Keratinocyte (primary cell): ENCODE measurements around the gene SLU7. TPM values are rescaled to one million over a fixed set of nuclear protein-coding genes. Genes with fewer than 3 reads are reported as not detected.

ENCODE experiments used
- DNase-seq: peaks from one replicate; pipeline ENCODE4 v3.0.0-alpha.2; 2011; ENCODE audit warnings: low read depth, missing footprints, low spot score
- FAIRE-seq: peaks from 2 replicates; lab custom pipeline; 2011; peaks lifted over from hg19 to GRCh38; lab: Jason Lieb, UNC
- H2AFZ ChIP-seq: 2 replicates; pipeline ENCODE4 v1.6.0; 2012; ENCODE audit warnings: low read length, control low read depth, inconsistent platforms; ENCODE audit not compliant: control insufficient read depth
- H3K27ac ChIP-seq: 2 replicates; pipeline ENCODE4 v1.5.1; 2011; ENCODE audit warnings: low read length; ENCODE audit not compliant: control insufficient read depth, insufficient read depth
- H3K27me3 ChIP-seq: 3 replicates; pipeline ENCODE4 v1.6.0; 2011; ENCODE audit warnings: low read length; ENCODE audit not compliant: control insufficient read depth, insufficient read depth; ENCODE audit errors: extremely low read depth
- H3K36me3 ChIP-seq, 2 experiments: 2 replicates in 1 of 2; 3 replicates in 1 of 2; pipeline ENCODE4 v1.5.1; 2011; ENCODE audit warnings: low read length in 2 of 2, mild to moderate bottlenecking in 1 of 2; ENCODE audit not compliant: control insufficient read depth in 2 of 2, insufficient read depth in 2 of 2; ENCODE audit errors: extremely low read depth in 1 of 2
- H3K4me1 ChIP-seq: 3 replicates; pipeline ENCODE4 v1.5.1; 2011; ENCODE audit warnings: low read length; ENCODE audit not compliant: control insufficient read depth, insufficient read depth; ENCODE audit errors: extremely low read depth
- H3K4me2 ChIP-seq: 3 replicates; pipeline ENCODE4 v1.6.0; 2011; ENCODE audit warnings: low read depth, low read length; ENCODE audit not compliant: control insufficient read depth, insufficient read depth; ENCODE audit errors: extremely low read depth
- H3K4me3 ChIP-seq, 3 experiments: fragments of 200-600 bp in 1 of 3; sonication (generic) in 1 of 3; 2 replicates in 2 of 3; 3 replicates in 1 of 3; pipeline ENCODE4 v1.5.1; 2011 to 2016; ENCODE audit warnings: low read length in 3 of 3, mild to moderate bottlenecking in 3 of 3, control low read depth in 2 of 3, inconsistent platforms in 1 of 3, low read depth in 1 of 3, mixed read lengths in 1 of 3, mixed run types in 1 of 3, moderate library complexity in 1 of 3; ENCODE audit not compliant: control insufficient read depth in 2 of 3, insufficient read depth in 2 of 3; ENCODE audit errors: extremely low read depth in 1 of 3
- H3K79me2 ChIP-seq: 2 replicates; pipeline ENCODE4 v1.6.0; 2012; ENCODE audit warnings: low read length; ENCODE audit not compliant: control insufficient read depth, insufficient read depth
- H3K9ac ChIP-seq: 3 replicates; pipeline ENCODE4 v1.6.0; 2011; ENCODE audit warnings: low read length; ENCODE audit not compliant: control insufficient read depth, insufficient read depth; ENCODE audit errors: extremely low read depth
- H3K9me1 ChIP-seq: 3 replicates; pipeline ENCODE4 v1.6.0; 2011; ENCODE audit warnings: low read length; ENCODE audit not compliant: control insufficient read depth, insufficient read depth; ENCODE audit errors: extremely low read depth
- H3K9me3 ChIP-seq: 2 replicates; pipeline ENCODE4 v1.5.1; 2012; ENCODE audit warnings: low read depth, low read length; ENCODE audit not compliant: control insufficient read depth
- H4K20me1 ChIP-seq: 3 replicates; pipeline ENCODE4 v1.6.0; 2011; ENCODE audit warnings: low read length; ENCODE audit not compliant: control insufficient read depth, insufficient read depth; ENCODE audit errors: extremely low read depth
- CTCF ChIP-seq, 3 experiments: IDR thresholded peaks in 1 of 3; conservative IDR thresholded peaks in 1 of 3; optimal IDR thresholded peaks in 1 of 3; 2 replicates in 2 of 3; 3 replicates in 1 of 3; pipeline versions ENCODE3 to v1.5.1; 2011; ENCODE audit warnings: low read length in 3 of 3, mild to moderate bottlenecking in 3 of 3, moderate library complexity in 2 of 3, control low read depth in 1 of 3, inconsistent platforms in 1 of 3; ENCODE audit not compliant: insufficient read depth in 2 of 3; ENCODE audit errors: extremely low read depth in 1 of 3
- EZH2 ChIP-seq: IDR thresholded peaks from one replicate; pipeline ENCODE4 v1.6.1; 2012; ENCODE audit warnings: inconsistent platforms, mild to moderate bottlenecking, low read length, moderate library complexity
- dilution Hi-C: fragments of 300-500 bp; cut with MboI; formaldehyde crosslinking; loops from one replicate; pipeline ENCODE4 v1.7.0; 2020; ENCODE audit warnings: low sequenced_read_pairs; ENCODE audit not compliant: extremely low pct_ligation_motif_present
- polyA plus RNA-seq, 5 experiments: library from polyadenylated mRNA; depleted of rRNA in 3 of 5; stranded (reverse) in 3 of 5; stranded (forward) in 1 of 5; unstranded in 1 of 5; fragments of >200 nt; gene quantifications; 1 replicate in 1 of 5; 2 replicates in 3 of 5; 3 replicates in 1 of 5; pipeline versions ENCODE4 v1.2.1 to v1.2.3, GENCODE V29; 2011 to 2012; ENCODE audit warnings: missing spikeins in 2 of 5, low read depth in 1 of 5, low replicate concordance in 1 of 5

Gene SLU7
- polyA plus RNA-seq, 1 donor (not counting 4 experiments of a cell fraction or from before 2014, with no cell fraction given): 29.7 TPM

GRCh38 chr5:160434022-160434531 is 15.2 kb upstream of the SLU7 start:
- Histone ChIP-seq H3K4me2 (peak overlapping the region; percentile 7), H3K4me1 (peaks cover 16% of the 10 kb centered on the region), H3K9me1 (no peaks in the 10 kb centered on the region), H2AFZ (peak overlapping the region; percentile 29), H3K9ac (no peak overlapping the region), H3K79me2 (no peaks in the 10 kb centered on the region), H3K27ac (no peak overlapping the region), H3K4me3 (no peak overlapping the region), H4K20me1 (no peaks in the 10 kb centered on the region), H3K27me3 (no peaks in the 10 kb centered on the region), H3K36me3 (no peaks in the 10 kb centered on the region), H3K9me3 (no peaks in the 10 kb centered on the region)
- DNase-seq: no peak
- TF ChIP-seq EZH2 (no peak), CTCF (optimal IDR thresholded peaks at IDR 0.05 in 1 of 3, IDR thresholded peaks at IDR 0.05 in 1 of 3, conservative IDR thresholded peaks at IDR 0.05 in 1 of 3; ENCODE audit: extremely low read depth in 1 of 3, insufficient read depth in 2 of 3, low read length in 3 of 3) (no peak)
- FAIRE-seq: no peak
- dilution Hi-C loops: no loop called here

- H3K9me3 ChIP-seq: no peaks in the 10 kb centered on the region
- peaks cover 9% of the 10 kb centered on the region for H3K4me1 ChIP-seq
- H3K4me3 ChIP-seq: no peak overlapping the region
- H3K9me1 ChIP-seq: no peaks in the 10 kb centered on the region
- H3K27me3 ChIP-seq: no peaks in the 10 kb centered on the region
- no peaks in the 10 kb centered on the region for H4K20me1 ChIP-seq
- FAIRE-seq: no peak
- no peak overlapping the region for H3K27ac ChIP-seq
- DNase-seq: no peak
- no peak for TF ChIP-seq CTCF (optimal IDR thresholded peaks at IDR 0.05 in 1 of 3, IDR thresholded peaks at IDR 0.05 in 1 of 3, conservative IDR thresholded peaks at IDR 0.05 in 1 of 3; ENCODE audit: extremely low read depth in 1 of 3, insufficient read depth in 2 of 3, low read length in 3 of 3)
- TF ChIP-seq EZH2: no peak
- H2AFZ ChIP-seq: no peak overlapping the region
- no peaks in the 10 kb centered on the region for H3K36me3 ChIP-seq
- no peak overlapping the region for H3K4me2 ChIP-seq
- no peaks in the 10 kb centered on the region for H3K79me2 ChIP-seq
- H3K9ac ChIP-seq: no peak overlapping the region
- dilution Hi-C loops: no loop called here
These were observed 13.9 kb upstream of the SLU7 start for GRCh38 chr5:160432787-160433186.
